Measurements from ENCODE around the gene CLRN3.
A peak's percentile ranks its signal among the peaks of the same experiment; 100 is the strongest.

The CLRN3 gene

GRCh38 chr10:127919418-127920271 is 26.9 kb upstream of the CLRN3 start:
- DNase-seq (ENCODE audit: low spot score): no peak

GRCh38 chr10:127918572-127918971 is 25.8 kb upstream of the CLRN3 start:
- DNase-seq (ENCODE audit: low spot score): no peak

- DNase-seq (ENCODE audit: low spot score): no peak
Observed at GRCh38 chr10:127916826-127917225, 24.1 kb upstream of the CLRN3 start.

GRCh38 chr10:127915324-127915723 is 22.6 kb upstream of the CLRN3 start:
- no peak for DNase-seq (ENCODE audit: low spot score)

GRCh38 chr10:127913368-127913759 is 20.6 kb upstream of the CLRN3 start:
- no peak for DNase-seq (ENCODE audit: low spot score)

- no peak for DNase-seq (ENCODE audit: low spot score)
Observed at GRCh38 chr10:127912607-127913367, 20.0 kb upstream of the CLRN3 start.

- no peak for DNase-seq (ENCODE audit: low spot score)
Observed at GRCh38 chr10:127911867-127912257, 19.1 kb upstream of the CLRN3 start.

- DNase-seq (ENCODE audit: low spot score): no peak
Observed at GRCh38 chr10:127911218-127911866, 18.6 kb upstream of the CLRN3 start.

- no peak for DNase-seq (ENCODE audit: low spot score)
Observed at GRCh38 chr10:127910464-127910770, 17.7 kb upstream of the CLRN3 start.

- no peak for DNase-seq (ENCODE audit: low spot score)
Observed at GRCh38 chr10:127909716-127910463, 17.1 kb upstream of the CLRN3 start.

- no peak for DNase-seq (ENCODE audit: low spot score)
Observed at GRCh38 chr10:127908959-127909267, 16.2 kb upstream of the CLRN3 start.

- peak; percentile 63 for DNase-seq (ENCODE audit: low spot score)
Observed at GRCh38 chr10:127908106-127908958, 15.6 kb upstream of the CLRN3 start.

GRCh38 chr10:127907411-127908105 is 14.8 kb upstream of the CLRN3 start:
- peak; percentile 65 for DNase-seq (ENCODE audit: low spot score)

- DNase-seq (ENCODE audit: low spot score): peak; percentile 84
Observed at GRCh38 chr10:127906548-127907377, 14.0 kb upstream of the CLRN3 start, which contains the start of gene PTPRE. TSS of gene PTPRE (plus strand) at chr10:127907103. CDS start at chr10:128040882, 133,779 bp downstream.

- DNase-seq (ENCODE audit: low spot score): no peak
Observed at GRCh38 chr10:127905848-127906261, 13.1 kb upstream of the CLRN3 start.

GRCh38 chr10:127905001-127905847 is 12.5 kb upstream of the CLRN3 start:
- DNase-seq (ENCODE audit: low spot score): peak; percentile 57

- no peak for DNase-seq (ENCODE audit: low spot score)
Observed at GRCh38 chr10:127904311-127905000, 11.7 kb upstream of the CLRN3 start.

GRCh38 chr10:127903789-127904188 is 11.0 kb upstream of the CLRN3 start:
- no peak for DNase-seq (ENCODE audit: low spot score)
